SH-SY5Y (cell line): ENCODE results near the gene AOPEP.

ENCODE experiments used
- GATA2 ChIP-seq: IDR thresholded peaks from 2 replicates; pipeline ENCODE4 v1.6.1; 2011; ENCODE audit warnings: mild to moderate bottlenecking, low read depth, low read length
- GATA3 ChIP-seq: IDR thresholded peaks from 2 replicates; pipeline ENCODE4 v1.6.1; 2011; ENCODE audit warnings: low read depth, mild to moderate bottlenecking, low read length, moderate library complexity

- no peak for TF ChIP-seq GATA2
- TF ChIP-seq GATA3: no peak
Observed at GRCh38 chr9:95073042-95073607, 346.6 kb downstream of the AOPEP start.
